DND-41 (cell line): ENCODE results near the gene GFM1.

ENCODE experiments used
- ATAC-seq: fragments of 200-7000 bp; cut with Tn5 transposase; 3 replicates; pipeline ENCODE4 v1.9.1; 2021; ENCODE audit warnings: low read depth; ENCODE audit not compliant: insufficient read depth
- DNase-seq: peaks from one replicate; pipeline ENCODE4 v3.0.0-alpha.2; 2020
- H2AFZ ChIP-seq: 2 replicates; pipeline ENCODE4 v1.6.0; 2012; ENCODE audit warnings: low read depth, low read length
- H3K27ac ChIP-seq: 2 replicates; pipeline ENCODE4 v1.5.1; 2012; ENCODE audit warnings: low read length, inconsistent platforms
- H3K27me3 ChIP-seq: fragments of 200-600 bp; sonication (generic); 2 replicates; pipeline ENCODE4 v1.6.0; 2012; ENCODE audit warnings: low read length, mild to moderate bottlenecking, inconsistent platforms; ENCODE audit not compliant: insufficient read depth, poor library complexity
- H3K36me3 ChIP-seq: 2 replicates; pipeline ENCODE4 v1.5.1; 2012; ENCODE audit warnings: low read length, inconsistent platforms; ENCODE audit not compliant: insufficient read depth
- H3K4me1 ChIP-seq: 2 replicates; pipeline ENCODE4 v1.5.1; 2012; ENCODE audit warnings: mild to moderate bottlenecking, low read length; ENCODE audit not compliant: insufficient read depth
- H3K4me2 ChIP-seq: 2 replicates; pipeline ENCODE4 v1.6.0; 2012; ENCODE audit warnings: mild to moderate bottlenecking, moderate library complexity, low read length, inconsistent platforms; ENCODE audit not compliant: insufficient read depth
- H3K4me3 ChIP-seq, 2 experiments: fragments of 200-600 bp in 1 of 2; shearing (Covaris generic) in 1 of 2; 2 replicates each; pipeline ENCODE4 v1.5.1; 2012 to 2016; ENCODE audit warnings: inconsistent platforms in 2 of 2, low read length in 2 of 2, mild to moderate bottlenecking in 2 of 2, low read depth in 1 of 2, moderate library complexity in 1 of 2
- H3K79me2 ChIP-seq: 2 replicates; pipeline ENCODE4 v1.6.0; 2012; ENCODE audit warnings: low read length, inconsistent platforms; ENCODE audit not compliant: insufficient read depth
- H3K9ac ChIP-seq: 2 replicates; pipeline ENCODE4 v1.6.0; 2012; ENCODE audit warnings: low read depth, mild to moderate bottlenecking, inconsistent platforms, low read length, moderate library complexity
- H3K9me3 ChIP-seq: 2 replicates; pipeline ENCODE4 v1.5.1; 2012; ENCODE audit warnings: low read length, moderate library complexity, mild to moderate bottlenecking, inconsistent platforms; ENCODE audit not compliant: insufficient read depth, severe bottlenecking
- H4K20me1 ChIP-seq: 2 replicates; pipeline ENCODE4 v1.6.0; 2012; ENCODE audit warnings: low read length; ENCODE audit not compliant: insufficient read depth
- CTCF ChIP-seq: IDR thresholded peaks from 2 replicates; pipeline ENCODE4 v1.5.1; 2012; ENCODE audit warnings: borderline replicate concordance, low read length, moderate library complexity, mild to moderate bottlenecking; ENCODE audit not compliant: poor library complexity, severe bottlenecking; ENCODE audit errors: extremely low read depth
- EZH2 ChIP-seq: IDR thresholded peaks from 3 replicates; pipeline ENCODE4 v1.6.1; 2012; ENCODE audit warnings: borderline replicate concordance, low read depth, mild to moderate bottlenecking, moderate library complexity, low read length, inconsistent platforms; ENCODE audit not compliant: severe bottlenecking

The GFM1 gene

GRCh38 chr3:158671821-158672214 is 27.5 kb downstream of the GFM1 start:
- Histone ChIP-seq H4K20me1 (no peaks in the 10 kb centered on the region), H3K4me3 (no peak overlapping the region), H2AFZ (no peak overlapping the region), H3K79me2 (no peaks in the 10 kb centered on the region), H3K36me3 (peaks cover 53% of the 10 kb centered on the region), H3K27ac (no peak overlapping the region), H3K4me1 (no peaks in the 10 kb centered on the region), H3K9me3 (no peaks in the 10 kb centered on the region), H3K27me3 (no peaks in the 10 kb centered on the region), H3K4me2 (no peak overlapping the region), H3K9ac (no peak overlapping the region)
- DNase-seq = no peak
- TF ChIP-seq CTCF (no peak), EZH2 (no peak)
- no peak for ATAC-seq

- H3K36me3 ChIP-seq = peaks cover 50% of the 10 kb centered on the region
- DNase-seq (peak; percentile 46), ATAC-seq (peak; percentile 91)
- no peaks in the 10 kb centered on the region for H3K79me2 ChIP-seq
- H3K9ac ChIP-seq = no peak within 1 kb of the TSS
- H3K27me3 ChIP-seq = no peaks in the 10 kb centered on the region
- H3K4me3 ChIP-seq = no peak within 1 kb of the TSS
- no peak within 1 kb of the TSS for H3K4me2 ChIP-seq
- H4K20me1 ChIP-seq = no peaks in the 10 kb centered on the region
- H2AFZ ChIP-seq = no peak within 1 kb of the TSS
- TF ChIP-seq CTCF (no peak), EZH2 (no peak)
- no peaks in the 10 kb centered on the region for H3K4me1 ChIP-seq
- no peak within 1 kb of the TSS for H3K27ac ChIP-seq
- no peaks in the 10 kb centered on the region for H3K9me3 ChIP-seq
Observed at GRCh38 chr3:158672215-158673176, 28.2 kb downstream of the GFM1 start, which contains the start of gene LXN. LXN (minus strand) TSS chr3:158672648; CDS start chr3:158672478, 170 bp downstream.

DNA sequence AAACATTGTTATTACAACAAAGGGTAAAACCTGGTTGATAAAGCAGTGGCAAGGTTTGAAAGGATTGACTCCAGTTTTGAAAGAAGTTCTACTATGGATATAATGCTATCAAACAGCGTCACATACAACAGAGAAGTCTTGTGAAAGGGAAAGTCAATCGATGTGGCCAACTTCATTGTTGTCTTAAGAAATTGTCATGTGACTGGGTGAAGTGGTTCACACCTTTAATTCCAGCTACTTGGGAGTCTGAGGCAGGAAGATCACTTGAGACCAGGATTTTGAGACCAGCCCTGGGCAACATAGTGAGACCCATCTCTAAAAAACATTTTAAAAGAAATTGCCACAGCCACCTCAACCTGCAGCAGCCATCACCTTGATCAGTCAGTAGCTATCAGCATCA is 34.4 kb downstream of the GFM1 start:
- TF ChIP-seq EZH2 (no peak), CTCF (no peak)
- H2AFZ ChIP-seq = no peak overlapping the region
- H3K4me2 ChIP-seq = no peak overlapping the region
- no peak overlapping the region for H3K4me3 ChIP-seq
- H3K36me3 ChIP-seq = peaks cover 12% of the 10 kb centered on the region; the same call in 1 of the 2 replicates
- no peak overlapping the region for H3K27ac ChIP-seq
- H3K9me3 ChIP-seq = no peaks in the 10 kb centered on the region
- H3K4me1 ChIP-seq = no peaks in the 10 kb centered on the region
- no peak for DNase-seq
- H3K9ac ChIP-seq = no peak overlapping the region
- H3K79me2 ChIP-seq = no peaks in the 10 kb centered on the region
- H4K20me1 ChIP-seq = no peaks in the 10 kb centered on the region
- no peak for ATAC-seq
- H3K27me3 ChIP-seq = no peaks in the 10 kb centered on the region
